CD4-positive, alpha-beta T cell treated with Interleukin-6 for 4 hours (primary cell): ENCODE measurements around the gene NFIB.
A peak's percentile ranks its signal among the peaks of the same experiment; 100 is the strongest.

Source experiments
- DNase-seq: peaks from one replicate; pipeline ENCODE4 v3.0.0-alpha.2; 2020; ENCODE audit warnings: mixed read lengths

NFIB gene

GRCh38 chr9:14313951-14314423 lies at the start of gene NFIB:
TSS of gene NFIB (minus strand) at chr9:14314141. CDS start at chr9:14313511, 630 bp downstream.
- DNase-seq: peak; percentile 10

- no peak for DNase-seq
Measured at GRCh38 chr9:14362175-14362574, 48.2 kb upstream of the NFIB start.

- DNase-seq: no peak
Measured at GRCh38 chr9:14361074-14361473, 47.1 kb upstream of the NFIB start.

GRCh38 chr9:14358523-14358922 lies 44.6 kb upstream of the NFIB start:
- no peak for DNase-seq

GRCh38 chr9:14356351-14357265 lies 42.7 kb upstream of the NFIB start:
- DNase-seq: no peak

GRCh38 chr9:14354201-14354600 lies 40.3 kb upstream of the NFIB start:
- no peak for DNase-seq

- DNase-seq: peak; percentile 64
Measured at GRCh38 chr9:14353222-14354056, 39.5 kb upstream of the NFIB start.

GRCh38 chr9:14352503-14352902 lies 38.6 kb upstream of the NFIB start:
- no peak for DNase-seq

GRCh38 chr9:14351221-14351836 lies 37.4 kb upstream of the NFIB start:
- no peak for DNase-seq

- no peak for DNase-seq
Measured at GRCh38 chr9:14350754-14351153, 36.8 kb upstream of the NFIB start.

- DNase-seq: no peak
Measured at GRCh38 chr9:14350349-14350728, 36.4 kb upstream of the NFIB start.

- DNase-seq: no peak
Measured at GRCh38 chr9:14349447-14350348, 35.8 kb upstream of the NFIB start.

- DNase-seq: no peak
Measured at GRCh38 chr9:14349146-14349446, 35.2 kb upstream of the NFIB start.

- DNase-seq: no peak
Measured at GRCh38 chr9:14348373-14349145, 34.6 kb upstream of the NFIB start.

GRCh38 chr9:14348123-14348372 lies 34.1 kb upstream of the NFIB start:
- DNase-seq: no peak

GRCh38 chr9:14347406-14348122 lies 33.6 kb upstream of the NFIB start:
- no peak for DNase-seq

GRCh38 chr9:14346811-14347405 lies 33.0 kb upstream of the NFIB start:
- DNase-seq: no peak

GRCh38 chr9:14346231-14346791 lies 32.4 kb upstream of the NFIB start:
- DNase-seq: no peak

- DNase-seq: no peak
Measured at GRCh38 chr9:14345354-14346230, 31.7 kb upstream of the NFIB start.
